GM12878 (cell line): ENCODE measurements around the gene BTBD6. TPM values are rescaled to one million over a fixed set of nuclear protein-coding genes. Genes with fewer than 3 reads are reported as not detected.

ENCODE experiments used
- ATAC-seq: fragments of 200-7000 bp; cut with Tn5 transposase; 3 replicates; pipeline ENCODE4 v1.9.1; 2020; ENCODE audit warnings: mild to moderate bottlenecking, moderate library complexity
- BruUV-seq: library from RNA; stranded (reverse); fragments of 400-500 nt; replicated peaks from 2 replicates; lab custom pipeline; 2021; lab: Mats Ljungman, UMichigan
- CTCF ChIA-PET: fragments of 300-600 bp; sonication (Branson Sonifier 250); formaldehyde crosslinking; extraction: SDS; loops from one replicate; lab custom pipeline; 2021; ENCODE audit warnings: inconsistent platforms; lab: Yijun Ruan, JAX
- POLR2A ChIA-PET: fragments of 350-600 bp; formaldehyde crosslinking; extraction: SDS; loops from one replicate; lab custom pipeline; 2021; ENCODE audit warnings: inconsistent platforms; lab: Charles Lee
- RAD21 ChIA-PET: fragments of 300-600 bp; sonication (Branson Sonifier 250); formaldehyde crosslinking; loops from one replicate; lab custom pipeline; 2023; ENCODE audit warnings: antibody characterized with exemption; ENCODE audit not compliant: unreplicated experiment; lab: Charles Lee
- SMC1A ChIA-PET: fragments of 300-600 bp; sonication (Branson Sonifier 250); formaldehyde crosslinking; loops from one replicate; lab custom pipeline; 2023; ENCODE audit not compliant: unreplicated experiment, uncharacterized antibody; lab: Charles Lee
- DNase-seq: peaks from one replicate; pipeline ENCODE4 v3.0.0-alpha.2; 2011; ENCODE audit warnings: low read depth, low spot score
- FAIRE-seq: peaks from 3 replicates; lab custom pipeline; 2011; peaks lifted over from hg19 to GRCh38; lab: Jason Lieb, UNC
- H2AFZ ChIP-seq: 2 replicates; pipeline ENCODE4 v1.6.0; 2011; ENCODE audit warnings: low read depth, low read length, control low read depth; ENCODE audit not compliant: control insufficient read depth
- H3K27ac ChIP-seq: 2 replicates; pipeline ENCODE4 v1.5.1; 2011; ENCODE audit warnings: control low read depth; ENCODE audit not compliant: control insufficient read depth, insufficient read depth
- H3K27me3 ChIP-seq, 2 experiments: replicated peaks in 1 of 2; 2 replicates each; pipeline versions ENCODE4 v1.6.0 to v1.6.1; 2011; ENCODE audit warnings: low read length in 1 of 2; ENCODE audit not compliant: control insufficient read depth in 2 of 2, insufficient read depth in 2 of 2
- H3K36me3 ChIP-seq, 2 experiments: 2 replicates each; pipeline ENCODE4 v1.5.1; 2011; ENCODE audit warnings: low read length in 1 of 2; ENCODE audit not compliant: control insufficient read depth in 2 of 2, insufficient read depth in 2 of 2
- H3K4me1 ChIP-seq: 2 replicates; pipeline ENCODE4 v1.6.1; 2011; ENCODE audit warnings: mild to moderate bottlenecking, low read length, moderate library complexity, mixed read lengths; ENCODE audit not compliant: control insufficient read depth, insufficient read depth
- H3K4me2 ChIP-seq: 2 replicates; pipeline ENCODE4 v1.6.0; 2011; ENCODE audit warnings: control low read depth; ENCODE audit not compliant: control insufficient read depth, insufficient read depth
- H3K4me3 ChIP-seq: fragments of 200-600 bp; sonication (generic); 2 replicates; pipeline ENCODE4 v1.5.1; 2016
- H3K79me2 ChIP-seq: 2 replicates; pipeline ENCODE4 v1.6.0; 2011; ENCODE audit warnings: low read length; ENCODE audit not compliant: control insufficient read depth, insufficient read depth
- H3K9ac ChIP-seq: 2 replicates; pipeline ENCODE4 v1.8.0; 2011; ENCODE audit warnings: low read length, control low read depth, mixed read lengths; ENCODE audit not compliant: control insufficient read depth, insufficient read depth
- H3K9me3 ChIP-seq: replicated peaks from 3 replicates; pipeline ENCODE4 v1.5.1; 2011; ENCODE audit warnings: mild to moderate bottlenecking, low read length; ENCODE audit not compliant: control insufficient read depth, insufficient read depth
- H4K20me1 ChIP-seq: 2 replicates; pipeline ENCODE4 v1.6.0; 2011; ENCODE audit not compliant: control insufficient read depth, insufficient read depth
- CHD2 ChIP-seq: IDR thresholded peaks from 2 replicates; pipeline ENCODE4 v1.6.1; 2011; ENCODE audit warnings: low read depth, low read length, improper control_type of control experiment, borderline replicate concordance
- CTCF ChIP-seq, 3 experiments: IDR thresholded peaks in 2 of 3; conservative IDR thresholded peaks in 1 of 3; 2 replicates each; pipeline ENCODE4 v1.5.1; 2011; ENCODE audit warnings: low read depth in 3 of 3, low read length in 3 of 3, mild to moderate bottlenecking in 3 of 3, control low read depth in 2 of 3, moderate library complexity in 2 of 3, inconsistent platforms in 1 of 3, mixed read lengths in 1 of 3; ENCODE audit not compliant: control insufficient read depth in 2 of 3, insufficient read depth in 1 of 3; ENCODE audit errors: extremely low read depth in 1 of 3
- EGR1 ChIP-seq, 2 experiments: IDR thresholded peaks; 1 replicate in 1 of 2; 2 replicates in 1 of 2; pipeline ENCODE4 v1.6.1; 2011 to 2012; ENCODE audit warnings: low read depth in 2 of 2, low read length in 2 of 2, borderline replicate concordance in 1 of 2, mild to moderate bottlenecking in 1 of 2, moderate library complexity in 1 of 2
- RAD51 ChIP-seq: fragments of 450-650 bp; IDR thresholded peaks from 2 replicates; pipeline ENCODE4 v1.6.1; 2016; ENCODE audit warnings: moderate library complexity, mild to moderate bottlenecking, inconsistent platforms
- ZNF274 ChIP-seq: IDR thresholded peaks from one replicate; pipeline ENCODE4 v1.8.0; 2011; ENCODE audit not compliant: insufficient read length, insufficient read depth
- WGBS: methylation state at CpG from one replicate; pipeline ENCODE4 v1.1.6; 2016; ENCODE audit warnings: low lambda C conversion rate; ENCODE audit not compliant: insufficient replicate concordance, insufficient coverage; ENCODE audit errors: missing lambda C conversion rate; 5-methylcytosine and 5-hydroxymethylcytosine counted together
- in situ Hi-C: fragments of 300-500 bp; cut with MboI; formaldehyde crosslinking; loops from 9 replicates; pipeline ENCODE4 v1.14.3; 2018; ENCODE audit warnings: mixed read lengths
- intact Hi-C: fragments of 100-400 bp; cut with micrococcal nuclease; formaldehyde crosslinking; loops from one replicate; pipeline ENCODE4 v1.14.2; 2022; ENCODE audit not compliant: unreplicated experiment
- polyA plus RNA-seq, 11 experiments: library from polyadenylated mRNA; depleted of rRNA in 4 of 11; unstranded in 6 of 11; stranded (reverse) in 5 of 11; fragments of >200 nt; fragmentation: Nextera tagmentation in 4 of 11; fragmentation: Illumina TruSeq in 1 of 11; extraction: Ambion mirVana in 4 of 11; extraction: Trizol in 1 of 11; gene quantifications; 1 replicate in 1 of 11; 2 replicates in 10 of 11; pipeline versions ENCODE4 v1.2.1 to v1.2.3, GENCODE V29; 2011 to 2016; ENCODE audit warnings: inconsistent platforms in 2 of 11, missing spikeins in 2 of 11, low read depth in 1 of 11
- total RNA-seq, 4 experiments: library from RNA; depleted of rRNA in 3 of 4; stranded (reverse); fragments of >200 nt in 3 of 4; fragmentation: Illumina TruSeq in 1 of 4; extraction: Trizol in 1 of 4; gene quantifications; 2 replicates each; pipeline versions ENCODE4 v1.2.1 to v1.2.3, GENCODE V29; 2013 to 2021

The BTBD6 gene
- total and polyA plus RNA-seq, 10 of the 15 experiments (the other 5 are each of a cell fraction or from before 2014, with no cell fraction given): 1.4 to 36.5 (median 15.8) TPM

- no peaks in the 10 kb centered on the region for H3K79me2 ChIP-seq
- TF ChIP-seq CHD2: no peak
- no peak for TF ChIP-seq EGR1 (IDR thresholded peaks at IDR 0.05; ENCODE audit: borderline replicate concordance in 1 of 2, low read depth in 2 of 2, low read length in 2 of 2)
- no peak for TF ChIP-seq RAD51
- TF ChIP-seq CTCF (IDR thresholded peaks at IDR 0.05 in 2 of 3, conservative IDR thresholded peaks at IDR 0.05 in 1 of 3; ENCODE audit: control insufficient read depth in 2 of 3, extremely low read depth in 1 of 3, insufficient read depth in 1 of 3, low read depth in 3 of 3, low read length in 3 of 3): peak in 2 of 3 experiments; percentile 13 to 16; a peak in 2 of 6 replicates
- TF ChIP-seq ZNF274: no peak
- intact Hi-C loops: loop anchor here (5.0 kb wide), 2 partner anchors 109 to 326 kb away; partner anchors contain the start of gene TMEM121
- BruUV-seq: no TSS peak
- no peaks in the 10 kb centered on the region for H4K20me1 ChIP-seq
- ChIA-PET SMC1A (interaction anchor here (1.1 kb wide), 1 partner anchor 151 kb away, joined by 5 read pairs; no protein-coding TSS in a partner anchor), POLR2A (no interaction called here), CTCF (interaction anchor here (1.6 to 2.0 kb wide), 3 partner anchors 19 to 150 kb away, joined by 4 to 14 read pairs (median 6); no protein-coding TSS in a partner anchor), RAD21 (interaction anchor here (0.6 to 1.0 kb wide), 2 partner anchors 42 to 151 kb away, joined by 3 read pairs; no protein-coding TSS in a partner anchor)
- H3K4me3 ChIP-seq: no peak overlapping the region
- in situ Hi-C loops: loop anchor here (5.0 kb wide), 1 partner anchor 151 kb away; no protein-coding TSS in a partner anchor
- FAIRE-seq (no peak), ATAC-seq (peak; percentile 8), DNase-seq (no peak)
- H3K9me3 ChIP-seq: no peaks in the 10 kb centered on the region
- peaks cover 0 to 2% of the 10 kb centered on the region in 2 experiments; a peak in 3 of 4 replicates for H3K27me3 ChIP-seq
- peak overlapping the region; percentile 5; the same call in 1 of the 2 replicates for H2AFZ ChIP-seq
- no peak overlapping the region for H3K4me2 ChIP-seq
- 42% methylated on average over 28 of the region's 28 CpGs for WGBS
- H3K9ac ChIP-seq: no peak overlapping the region
- peaks cover 7% of the 10 kb centered on the region for H3K4me1 ChIP-seq
- no peak overlapping the region for H3K27ac ChIP-seq
- H3K36me3 ChIP-seq: no peaks in the 10 kb centered on the region
These were observed 47.0 kb upstream of the BTBD6 start for GRCh38 chr14:105201156-105201924.
